Neural progenitor cell (in vitro differentiated cells): ENCODE measurements around the gene PHYHD1.

ENCODE experiments used
- EZH2 ChIP-seq: fragments of 200-600 bp; sonication (generic); IDR thresholded peaks from 2 replicates; pipeline ENCODE4 v1.6.1; 2017; ENCODE audit warnings: antibody characterized with exemption, mild to moderate bottlenecking, moderate library complexity
- TF ChIP-seq, protein P1 (sequence below): fragments of 200-600 bp; sonication (generic); IDR thresholded peaks from 2 replicates; pipeline ENCODE4 v1.5.1; 2017; ENCODE audit warnings: antibody characterized with exemption, mild to moderate bottlenecking

DNA sequence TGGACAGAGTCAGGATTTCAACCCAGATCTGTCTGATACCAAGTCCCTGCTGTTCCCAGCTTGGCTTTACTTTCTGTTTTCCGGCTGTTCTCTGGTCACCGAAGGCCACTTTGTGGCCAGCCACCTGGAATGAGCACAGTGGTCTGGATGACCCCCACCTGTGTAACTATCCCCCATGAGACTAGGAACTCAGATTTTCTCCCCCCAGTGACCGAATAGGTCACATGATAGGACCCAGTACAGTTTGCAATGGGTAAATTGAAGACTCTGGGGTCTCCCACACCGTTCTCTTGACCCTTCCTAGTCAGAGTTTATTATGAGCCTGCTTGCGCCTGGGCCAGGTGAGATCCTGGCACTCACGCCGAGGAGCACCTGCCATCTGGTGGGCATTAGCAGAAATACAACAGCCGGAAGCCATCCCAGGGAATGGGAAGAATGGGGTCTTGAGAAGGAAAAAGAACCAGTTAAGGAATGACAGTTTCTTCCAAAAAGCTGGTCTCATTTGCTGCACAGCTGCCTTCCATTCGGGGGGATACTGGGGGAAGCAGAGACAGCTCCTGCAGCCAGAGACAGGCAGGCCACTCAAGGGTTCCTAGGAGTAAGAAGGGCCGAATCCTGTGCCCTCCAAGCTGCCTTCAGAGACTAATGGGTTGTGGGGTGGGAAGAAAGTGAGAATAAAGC is 7.1 kb downstream of the PHYHD1 start:
- no peak for TF ChIP-seq EZH2
- TF ChIP-seq, protein P1, sequence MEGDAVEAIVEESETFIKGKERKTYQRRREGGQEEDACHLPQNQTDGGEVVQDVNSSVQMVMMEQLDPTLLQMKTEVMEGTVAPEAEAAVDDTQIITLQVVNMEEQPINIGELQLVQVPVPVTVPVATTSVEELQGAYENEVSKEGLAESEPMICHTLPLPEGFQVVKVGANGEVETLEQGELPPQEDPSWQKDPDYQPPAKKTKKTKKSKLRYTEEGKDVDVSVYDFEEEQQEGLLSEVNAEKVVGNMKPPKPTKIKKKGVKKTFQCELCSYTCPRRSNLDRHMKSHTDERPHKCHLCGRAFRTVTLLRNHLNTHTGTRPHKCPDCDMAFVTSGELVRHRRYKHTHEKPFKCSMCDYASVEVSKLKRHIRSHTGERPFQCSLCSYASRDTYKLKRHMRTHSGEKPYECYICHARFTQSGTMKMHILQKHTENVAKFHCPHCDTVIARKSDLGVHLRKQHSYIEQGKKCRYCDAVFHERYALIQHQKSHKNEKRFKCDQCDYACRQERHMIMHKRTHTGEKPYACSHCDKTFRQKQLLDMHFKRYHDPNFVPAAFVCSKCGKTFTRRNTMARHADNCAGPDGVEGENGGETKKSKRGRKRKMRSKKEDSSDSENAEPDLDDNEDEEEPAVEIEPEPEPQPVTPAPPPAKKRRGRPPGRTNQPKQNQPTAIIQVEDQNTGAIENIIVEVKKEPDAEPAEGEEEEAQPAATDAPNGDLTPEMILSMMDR, result peak; percentile 87
